ENCODE results near the gene TOMM22.

TOMM22 gene

GRCh38 chr22:38733724-38734381, 52.1 kb downstream of the TOMM22 start:
- peak in 54 of 56 donors; percentile 51 to 95 (median 84) for DNase-seq

- DNase-seq: peak in 2 of 56 donors; percentile 56
These were observed 52.8 kb downstream of the TOMM22 start for GRCh38 chr22:38734421-38735100.
